Measurements from ENCODE around the gene GEMIN7.
A peak's percentile ranks its signal among the peaks of the same experiment; 100 is the strongest.

DNA sequence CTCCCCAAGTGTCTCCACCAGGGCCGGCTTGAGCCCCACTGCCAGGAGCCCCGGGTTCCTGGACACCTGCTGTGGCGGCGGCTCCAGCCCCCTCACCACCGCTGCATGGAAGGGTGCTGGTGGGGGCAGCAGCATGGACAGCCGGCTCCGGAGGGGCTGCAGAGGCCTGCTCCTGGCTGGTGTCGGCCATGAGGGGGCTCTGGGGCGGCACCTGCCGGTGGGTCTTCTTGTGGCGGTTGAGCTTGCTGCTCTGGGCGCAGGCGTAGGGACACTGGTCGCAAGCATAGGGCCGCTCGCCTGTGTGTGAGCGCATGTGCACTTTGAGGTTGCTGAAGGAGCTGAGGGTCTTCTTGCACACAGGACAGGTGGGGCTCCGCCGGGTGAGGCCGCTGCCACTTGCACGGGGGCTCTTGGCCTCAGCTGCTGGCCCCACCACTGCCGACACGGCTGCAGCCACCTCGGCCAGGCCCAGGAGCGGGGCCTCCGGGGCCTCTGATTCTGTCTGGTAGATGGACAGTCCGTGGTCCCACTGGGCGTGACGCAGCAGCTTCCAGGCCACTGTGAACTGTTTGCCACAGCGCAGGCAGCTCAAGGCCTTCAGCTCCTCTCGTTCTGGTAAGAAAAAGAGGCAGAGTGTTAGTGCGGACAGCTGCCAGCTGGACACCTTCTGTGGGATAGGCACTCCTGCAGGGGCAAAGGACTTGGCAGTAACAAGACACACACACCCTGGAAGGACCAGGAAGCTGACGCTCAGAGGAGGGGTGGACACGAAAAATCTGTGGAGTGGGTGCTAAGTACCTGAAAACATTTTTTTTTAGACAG lies 6.9 kb upstream of the GEMIN7 start:
- peak; percentile 59 for TF ChIP-seq CTCF (IDR thresholded peaks at IDR 0.05; ENCODE audit: low read length)
- TF ChIP-seq EZH2 (IDR thresholded peaks at IDR 0.05; ENCODE audit: borderline replicate concordance, low read length) = no peak

Data from OCI-LY1 (cell line).